CD4-positive, alpha-beta T cell treated with Interleukin-1 beta for 1 hour (primary cell): ENCODE measurements around the gene SPOUT1.

ENCODE experiments used
- DNase-seq, 2 donors: peaks; one replicate each; pipeline ENCODE4 v3.0.0-alpha.2; 2020 to 2022

Gene SPOUT1

GRCh38 chr9:128835246-128836210 is 5.9 kb upstream of the SPOUT1 start:
- no peak for DNase-seq

DNA sequence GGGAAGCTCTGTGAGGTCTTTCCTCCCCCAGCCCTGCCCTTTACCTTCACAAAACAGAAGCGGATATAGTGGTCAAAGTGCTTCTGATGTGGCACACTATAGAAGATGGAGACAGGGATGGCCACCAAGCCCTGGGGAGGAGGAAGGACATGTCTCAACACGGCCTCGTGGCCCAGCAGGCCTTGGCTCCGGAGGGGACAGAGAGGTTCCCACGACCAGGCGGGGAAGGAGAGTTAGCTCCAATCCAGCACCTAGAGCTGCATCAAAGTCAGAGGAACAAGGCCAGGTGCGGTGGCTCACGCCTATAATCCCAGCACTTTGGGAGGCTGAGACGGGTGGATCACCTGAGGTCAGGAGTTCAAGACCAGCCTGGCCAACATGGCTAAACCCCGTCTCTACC is 4.1 kb upstream of the SPOUT1 start:
- DNase-seq, result no peak

- DNase-seq, result no peak
Measured at GRCh38 chr9:128828719-128829452, 708 bp downstream of the SPOUT1 start.

GRCh38 chr9:128828267-128828666 is 1.3 kb downstream of the SPOUT1 start:
- DNase-seq, result no peak

GRCh38 chr9:128825923-128826700 is 3.5 kb downstream of the SPOUT1 start:
- DNase-seq, result no peak

DNA sequence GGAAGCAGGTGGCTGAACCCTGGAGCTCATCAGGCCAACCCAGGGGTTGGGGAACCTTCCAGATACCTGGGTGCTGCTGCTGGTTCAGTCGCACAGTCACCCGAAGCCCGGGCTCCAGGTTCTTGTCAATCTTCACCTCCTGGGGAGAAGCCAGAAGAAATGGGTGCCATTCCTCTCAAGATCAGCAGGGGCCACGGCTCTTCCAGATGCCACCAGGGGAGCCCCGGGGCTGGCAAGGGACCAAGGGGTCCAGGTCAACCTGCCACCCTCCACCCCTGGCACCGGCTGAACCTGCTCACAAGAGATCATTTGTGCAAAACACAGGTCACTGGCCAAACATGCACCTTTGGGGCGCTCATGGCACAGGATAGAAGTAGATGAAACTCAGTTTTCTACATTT is 4.7 kb downstream of the SPOUT1 start:
- no peak for DNase-seq

GRCh38 chr9:128823903-128824406 is 5.6 kb downstream of the SPOUT1 start:
- no peak for DNase-seq

DNA sequence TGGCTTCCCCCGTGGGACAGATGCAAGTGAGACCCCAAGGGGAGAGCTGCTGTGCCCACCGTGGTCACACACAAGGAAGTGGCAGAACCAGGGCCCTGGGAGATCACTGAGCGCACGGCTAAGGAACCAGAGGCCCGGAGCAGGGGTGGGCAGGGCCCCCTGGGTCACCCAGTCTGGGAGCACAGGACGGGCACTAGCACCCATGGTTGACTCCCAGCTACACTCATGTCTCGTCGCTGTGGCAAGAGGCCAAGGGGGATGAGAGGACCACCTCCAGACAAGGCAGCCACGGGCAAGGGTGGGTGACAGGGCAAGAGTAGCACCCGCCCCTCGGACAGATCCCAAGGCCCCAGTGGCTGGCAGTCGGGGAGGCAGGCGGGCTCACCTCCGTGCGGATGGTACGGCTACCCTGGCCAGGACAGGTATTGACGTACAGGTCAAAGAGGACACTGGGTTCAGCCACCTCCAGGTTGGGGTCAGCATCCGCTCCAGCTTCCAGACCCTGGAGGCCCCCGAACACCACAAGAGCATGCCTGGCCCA is 6.2 kb downstream of the SPOUT1 start:
- DNase-seq, result no peak

- no peak for DNase-seq
Measured at GRCh38 chr9:128822407-128823042, 7.1 kb downstream of the SPOUT1 start.

GRCh38 chr9:128821584-128822406 is 7.8 kb downstream of the SPOUT1 start:
- no peak for DNase-seq

- no peak for DNase-seq
Measured at GRCh38 chr9:128820665-128821583, 8.7 kb downstream of the SPOUT1 start.

DNA sequence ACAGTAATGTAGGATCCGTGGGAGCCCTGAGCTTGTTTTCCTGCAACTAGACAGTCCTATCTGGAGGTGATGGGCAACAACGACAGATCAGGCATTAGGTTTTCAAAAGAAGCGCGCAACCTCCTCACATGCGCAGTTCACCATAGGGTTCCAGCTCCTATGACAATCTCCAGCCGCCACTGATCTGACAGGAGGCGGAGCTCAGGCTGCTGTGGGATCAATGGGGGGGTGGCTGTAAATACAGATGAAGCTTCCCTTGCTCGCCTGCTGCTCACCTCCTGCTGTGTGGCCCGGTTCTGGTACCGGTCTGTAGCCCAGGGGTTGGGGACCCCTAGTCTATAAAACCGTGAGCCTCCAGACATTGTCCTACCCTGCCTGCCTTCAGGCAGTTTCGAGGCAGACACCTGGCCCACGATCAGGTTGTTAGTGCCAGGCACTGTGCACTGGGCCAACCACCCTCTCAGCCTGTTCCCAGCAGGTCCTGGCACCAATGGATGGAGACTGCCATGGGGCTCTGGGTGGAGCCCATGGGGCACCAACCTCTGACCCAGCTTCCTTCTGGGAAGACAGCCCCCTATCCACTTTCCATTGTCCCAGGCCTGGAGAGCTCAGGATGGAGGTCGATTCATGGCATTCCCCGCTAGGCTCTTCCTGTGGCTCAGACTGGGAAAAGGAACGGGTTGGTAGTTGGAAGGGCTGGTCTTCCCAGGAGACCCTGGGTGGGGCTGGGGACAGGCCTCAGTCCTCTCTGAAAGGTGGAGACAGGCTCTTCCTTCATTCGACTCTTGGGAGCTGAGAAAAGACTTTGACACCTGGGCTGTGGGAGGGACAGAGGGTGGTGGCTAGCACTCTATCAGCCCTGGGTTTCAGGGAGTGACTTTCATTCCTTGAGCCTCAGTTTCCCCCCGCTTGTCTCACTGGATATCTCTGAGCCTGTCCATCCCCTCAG is 9.6 kb downstream of the SPOUT1 start:
- DNase-seq, result no peak

DNA sequence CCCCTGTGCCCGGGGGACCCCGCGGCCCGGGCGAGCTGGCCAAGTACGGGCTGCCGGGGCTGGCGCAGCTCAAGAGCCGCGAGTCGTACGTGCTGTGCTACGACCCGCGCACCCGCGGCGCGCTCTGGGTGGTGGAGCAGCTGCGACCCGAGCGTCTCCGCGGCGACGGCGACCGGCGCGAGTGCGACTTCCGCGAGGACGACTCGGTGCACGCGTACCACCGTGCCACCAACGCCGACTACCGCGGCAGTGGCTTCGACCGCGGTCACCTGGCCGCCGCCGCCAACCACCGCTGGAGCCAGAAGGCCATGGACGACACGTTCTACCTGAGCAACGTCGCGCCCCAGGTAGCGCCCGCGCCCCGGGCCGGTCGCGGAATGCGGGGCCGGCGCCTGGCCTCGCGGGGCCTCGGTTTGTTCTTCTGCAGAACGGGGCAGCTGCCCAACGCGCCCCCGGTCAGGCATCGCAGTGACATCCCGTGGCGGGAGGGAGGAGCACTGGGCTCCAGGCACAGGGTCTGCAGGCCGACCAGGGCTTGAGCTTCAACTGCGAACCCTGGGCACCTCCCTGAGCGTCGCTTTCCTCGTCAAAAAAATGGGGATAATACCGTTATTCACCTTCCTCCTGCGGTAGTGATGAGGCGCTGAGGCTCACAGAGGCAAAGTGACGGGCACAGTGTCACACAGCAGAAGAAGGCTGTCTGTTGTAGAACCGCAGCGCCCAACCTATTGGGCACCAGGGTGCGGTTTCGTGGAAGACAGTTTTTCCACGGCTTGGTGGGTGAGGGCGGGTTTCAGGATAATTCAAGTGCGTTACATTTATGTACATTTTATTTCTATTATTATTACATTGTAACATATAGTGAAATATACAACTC is 10.5 kb downstream of the SPOUT1 start:
- peak; percentile 40 to 46 for DNase-seq

GRCh38 chr9:128818099-128818838 is 11.3 kb downstream of the SPOUT1 start, which contains the start of gene ENDOG:
Gene ENDOG (plus strand): TSS chr9:128818500. CDS start chr9:128818685, 185 bp downstream.
- peak; percentile 97 to 98 for DNase-seq

DNA sequence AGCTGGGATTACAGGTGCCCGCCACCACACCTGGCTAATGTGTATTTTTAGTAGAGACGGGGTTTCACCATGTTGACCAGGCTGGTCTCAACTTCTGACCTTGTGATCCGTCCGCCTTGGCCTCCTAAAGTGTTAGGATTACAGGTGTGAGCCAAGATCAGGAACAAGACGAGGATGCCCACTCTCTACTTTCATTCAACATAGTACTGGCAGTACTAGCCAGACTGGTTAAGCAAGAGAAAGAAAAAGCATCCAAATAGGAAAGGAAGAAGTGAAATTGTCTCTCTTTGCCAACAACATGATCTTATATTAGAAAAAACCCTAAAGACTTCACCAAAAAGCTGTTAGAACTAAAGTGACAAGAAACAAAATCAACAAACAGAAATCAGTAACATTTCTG is 18.7 kb downstream of the SPOUT1 start:
- no peak for DNase-seq

GRCh38 chr9:128809831-128810230 is 19.8 kb downstream of the SPOUT1 start:
- DNase-seq, result no peak

GRCh38 chr9:128809036-128809599 is 20.5 kb downstream of the SPOUT1 start:
- no peak for DNase-seq
